Loucy (cell line): ENCODE data around the gene PSMD3.

ENCODE experiments used
- CTCF ChIP-seq: fragments of 200-600 bp; sonication (generic); conservative IDR thresholded peaks from 2 replicates; pipeline ENCODE4 v1.5.1; 2014; ENCODE audit warnings: mild to moderate bottlenecking, antibody characterized with exemption, low read length
- EZH2phosphoT487 ChIP-seq: fragments of 200-600 bp; IDR thresholded peaks from 2 replicates; pipeline ENCODE4 v1.6.1; 2018; ENCODE audit warnings: antibody characterized with exemption, mild to moderate bottlenecking, moderate library complexity, borderline replicate concordance

GRCh38 chr17:39939588-39940419 is 40.8 kb upstream of the PSMD3 start:
- peak; percentile 71 for TF ChIP-seq CTCF
- TF ChIP-seq EZH2phosphoT487, result no peak
